GM11168 (cell line): ENCODE data around the gene ZNF462.
"Not testable (repeated sequence)": the region's sequence is repeated elsewhere in the genome, so short reads cannot be mapped to it uniquely, and the experiment has no call there.

ENCODE experiments used
- in situ Hi-C: fragments of 300-500 bp; cut with MboI; formaldehyde crosslinking; loops from one replicate; pipeline ENCODE4 v1.12.0; 2022; ENCODE audit warnings: low sequenced_read_pairs; ENCODE audit not compliant: unreplicated experiment

Gene ZNF462

GRCh38 chr9:106989904-106990303 lies 126.9 kb downstream of the ZNF462 start:
- in situ Hi-C loops: not testable (repeated sequence)

GRCh38 chr9:106992186-106992585 lies 129.2 kb downstream of the ZNF462 start:
- in situ Hi-C loops: no loop called here

GRCh38 chr9:106993603-106994002 lies 130.6 kb downstream of the ZNF462 start:
- in situ Hi-C loops: no loop called here

- in situ Hi-C loops: no loop called here
Observed at GRCh38 chr9:106994463-106994862, 131.5 kb downstream of the ZNF462 start.

- in situ Hi-C loops: no loop called here
Observed at GRCh38 chr9:107000218-107000617, 137.3 kb downstream of the ZNF462 start.

GRCh38 chr9:107005201-107005600 lies 142.2 kb downstream of the ZNF462 start:
- in situ Hi-C loops: no loop called here

GRCh38 chr9:107007402-107007801 lies 144.4 kb downstream of the ZNF462 start:
- in situ Hi-C loops: no loop called here

GRCh38 chr9:107008011-107008410 lies 145.0 kb downstream of the ZNF462 start:
- in situ Hi-C loops: no loop called here

GRCh38 chr9:107008447-107008846 lies 145.5 kb downstream of the ZNF462 start:
- in situ Hi-C loops: no loop called here

GRCh38 chr9:107016383-107016782 lies 153.4 kb downstream of the ZNF462 start:
- in situ Hi-C loops: no loop called here

- in situ Hi-C loops: no loop called here
Observed at GRCh38 chr9:107018861-107019545, 156.0 kb downstream of the ZNF462 start.

GRCh38 chr9:107020040-107020530 lies 157.1 kb downstream of the ZNF462 start:
- in situ Hi-C loops: no loop called here

GRCh38 chr9:107024193-107024592 lies 161.2 kb downstream of the ZNF462 start:
- in situ Hi-C loops: no loop called here

- in situ Hi-C loops: no loop called here
Observed at GRCh38 chr9:107025260-107026035, 162.5 kb downstream of the ZNF462 start.

- in situ Hi-C loops: no loop called here
Observed at GRCh38 chr9:107029146-107029545, 166.2 kb downstream of the ZNF462 start.

GRCh38 chr9:107033966-107034365 lies 171.0 kb downstream of the ZNF462 start:
- in situ Hi-C loops: no loop called here

GRCh38 chr9:107034831-107035230 lies 171.9 kb downstream of the ZNF462 start:
- in situ Hi-C loops: no loop called here

GRCh38 chr9:107036367-107036766 lies 173.4 kb downstream of the ZNF462 start:
- in situ Hi-C loops: no loop called here

GRCh38 chr9:107039542-107039941 lies 176.6 kb downstream of the ZNF462 start:
- in situ Hi-C loops: no loop called here

GRCh38 chr9:107042606-107043005 lies 179.6 kb downstream of the ZNF462 start:
- in situ Hi-C loops: no loop called here

GRCh38 chr9:107043886-107044285 lies 180.9 kb downstream of the ZNF462 start:
- in situ Hi-C loops: no loop called here

GRCh38 chr9:107044872-107045271 lies 181.9 kb downstream of the ZNF462 start:
- in situ Hi-C loops: no loop called here
